C4-2B (cell line): ENCODE data around the gene ARHGDIB.

ENCODE experiments used
- ZFX ChIP-seq: fragments of 450-650 bp; IDR thresholded peaks from 2 replicates; pipeline ENCODE4 v1.6.1; 2017
- TF ChIP-seq, protein P1 (sequence below): fragments of 450-650 bp; conservative IDR thresholded peaks from 2 replicates; pipeline ENCODE4 v1.5.1; 2017; ENCODE audit warnings: mild to moderate bottlenecking

- TF ChIP-seq, protein P1, sequence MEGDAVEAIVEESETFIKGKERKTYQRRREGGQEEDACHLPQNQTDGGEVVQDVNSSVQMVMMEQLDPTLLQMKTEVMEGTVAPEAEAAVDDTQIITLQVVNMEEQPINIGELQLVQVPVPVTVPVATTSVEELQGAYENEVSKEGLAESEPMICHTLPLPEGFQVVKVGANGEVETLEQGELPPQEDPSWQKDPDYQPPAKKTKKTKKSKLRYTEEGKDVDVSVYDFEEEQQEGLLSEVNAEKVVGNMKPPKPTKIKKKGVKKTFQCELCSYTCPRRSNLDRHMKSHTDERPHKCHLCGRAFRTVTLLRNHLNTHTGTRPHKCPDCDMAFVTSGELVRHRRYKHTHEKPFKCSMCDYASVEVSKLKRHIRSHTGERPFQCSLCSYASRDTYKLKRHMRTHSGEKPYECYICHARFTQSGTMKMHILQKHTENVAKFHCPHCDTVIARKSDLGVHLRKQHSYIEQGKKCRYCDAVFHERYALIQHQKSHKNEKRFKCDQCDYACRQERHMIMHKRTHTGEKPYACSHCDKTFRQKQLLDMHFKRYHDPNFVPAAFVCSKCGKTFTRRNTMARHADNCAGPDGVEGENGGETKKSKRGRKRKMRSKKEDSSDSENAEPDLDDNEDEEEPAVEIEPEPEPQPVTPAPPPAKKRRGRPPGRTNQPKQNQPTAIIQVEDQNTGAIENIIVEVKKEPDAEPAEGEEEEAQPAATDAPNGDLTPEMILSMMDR: no peak
- no peak for TF ChIP-seq ZFX
Measured at GRCh38 chr12:14988035-14988434, 26.6 kb upstream of the ARHGDIB start.
